Tongue (tissue), 2 donors: ENCODE measurements around the gene EPB42. TPM values are rescaled to one million over a fixed set of nuclear protein-coding genes. Genes with fewer than 3 reads are reported as not detected.
"Not testable (repeated sequence)": the region's sequence is repeated elsewhere in the genome, so short reads cannot be mapped to it uniquely, and the experiment has no call there.

Experiments
- DNase-seq: peaks from one replicate; pipeline ENCODE4 v3.0.0-alpha.2; 2015
- total RNA-seq: library from RNA; depleted of rRNA; stranded (reverse); fragments of >200 nt; gene quantifications from one replicate; pipeline ENCODE4 v1.2.3, GENCODE V29; 2014

Gene EPB42
- total RNA-seq, 1 donor from 2014 or later: 4.6 TPM

GRCh38 chr15:43211224-43211735, 9.5 kb downstream of the EPB42 start:
- DNase-seq: no peak

GRCh38 chr15:43210807-43211206, 10.0 kb downstream of the EPB42 start:
- DNase-seq: no peak

GRCh38 chr15:43210172-43210745, 10.6 kb downstream of the EPB42 start:
- DNase-seq: no peak

- DNase-seq: no peak
Measured at GRCh38 chr15:43209059-43209824, 11.6 kb downstream of the EPB42 start.

- no peak for DNase-seq
Measured at GRCh38 chr15:43208052-43209002, 12.5 kb downstream of the EPB42 start.

- DNase-seq: no peak
Measured at GRCh38 chr15:43207024-43207423, 13.8 kb downstream of the EPB42 start.

GRCh38 chr15:43206054-43206453, 14.8 kb downstream of the EPB42 start:
- no peak for DNase-seq

GRCh38 chr15:43204016-43204901, 16.6 kb downstream of the EPB42 start:
- peak; percentile 21 for DNase-seq

GRCh38 chr15:43199945-43200488, 20.8 kb downstream of the EPB42 start:
- no peak for DNase-seq

- DNase-seq: no peak
Measured at GRCh38 chr15:43198992-43199391, 21.8 kb downstream of the EPB42 start.

- DNase-seq: not testable (repeated sequence)
Measured at GRCh38 chr15:43198556-43198955, 22.3 kb downstream of the EPB42 start.

- not testable (repeated sequence) for DNase-seq
Measured at GRCh38 chr15:43197773-43198172, 23.0 kb downstream of the EPB42 start.

- no peak for DNase-seq
Measured at GRCh38 chr15:43196760-43197548, 23.9 kb downstream of the EPB42 start.

- DNase-seq: no peak
Measured at GRCh38 chr15:43194795-43195194, 26.0 kb downstream of the EPB42 start.

- no peak for DNase-seq
Measured at GRCh38 chr15:43193710-43194109, 27.1 kb downstream of the EPB42 start.

GRCh38 chr15:43190178-43190577, 30.6 kb downstream of the EPB42 start:
- DNase-seq: no peak

- no peak for DNase-seq
Measured at GRCh38 chr15:43189296-43189695, 31.5 kb downstream of the EPB42 start.

- DNase-seq: peak; percentile 34
Measured at GRCh38 chr15:43187544-43188155, 33.2 kb downstream of the EPB42 start.

GRCh38 chr15:43186003-43186353, 34.8 kb downstream of the EPB42 start:
- DNase-seq: no peak
